Measurements from ENCODE around the gene FXR1.

DNA sequence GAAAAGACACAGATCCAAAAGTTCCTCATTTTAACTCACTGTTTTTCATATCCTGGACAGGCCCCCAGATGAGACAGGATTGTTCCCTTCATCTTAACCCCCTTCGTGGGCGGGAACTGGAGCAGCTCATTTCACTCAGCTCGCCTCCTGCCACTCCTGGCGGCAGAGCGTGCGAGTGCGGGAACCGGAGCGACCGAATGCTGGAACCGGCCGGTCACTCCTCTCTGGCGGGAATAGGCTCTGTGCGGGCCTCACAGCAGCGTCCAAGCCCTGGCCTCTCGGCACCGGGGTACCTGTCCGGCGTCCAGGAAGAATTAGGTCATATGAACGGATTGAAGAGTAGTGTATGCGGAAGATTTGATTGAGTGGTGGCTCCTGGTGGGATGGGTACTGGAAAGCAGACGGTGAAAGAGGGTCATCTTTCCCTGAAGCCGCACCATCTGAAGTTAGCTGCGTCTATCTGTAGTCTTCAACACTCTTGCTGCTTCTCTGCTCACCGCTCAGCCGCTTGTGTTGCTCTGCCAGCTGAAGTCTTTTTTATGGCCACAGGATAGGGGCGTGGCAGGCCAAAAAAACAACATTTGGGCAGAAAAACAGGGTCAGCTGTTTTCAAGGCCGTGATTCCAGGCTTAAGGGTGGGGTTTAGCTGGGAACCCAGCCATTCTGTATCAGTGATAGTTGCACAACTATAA is 42.3 kb upstream of the FXR1 start:
- no peak for TF ChIP-seq POLR2A (IDR thresholded peaks at IDR 0.05)
- TF ChIP-seq, protein P1, sequence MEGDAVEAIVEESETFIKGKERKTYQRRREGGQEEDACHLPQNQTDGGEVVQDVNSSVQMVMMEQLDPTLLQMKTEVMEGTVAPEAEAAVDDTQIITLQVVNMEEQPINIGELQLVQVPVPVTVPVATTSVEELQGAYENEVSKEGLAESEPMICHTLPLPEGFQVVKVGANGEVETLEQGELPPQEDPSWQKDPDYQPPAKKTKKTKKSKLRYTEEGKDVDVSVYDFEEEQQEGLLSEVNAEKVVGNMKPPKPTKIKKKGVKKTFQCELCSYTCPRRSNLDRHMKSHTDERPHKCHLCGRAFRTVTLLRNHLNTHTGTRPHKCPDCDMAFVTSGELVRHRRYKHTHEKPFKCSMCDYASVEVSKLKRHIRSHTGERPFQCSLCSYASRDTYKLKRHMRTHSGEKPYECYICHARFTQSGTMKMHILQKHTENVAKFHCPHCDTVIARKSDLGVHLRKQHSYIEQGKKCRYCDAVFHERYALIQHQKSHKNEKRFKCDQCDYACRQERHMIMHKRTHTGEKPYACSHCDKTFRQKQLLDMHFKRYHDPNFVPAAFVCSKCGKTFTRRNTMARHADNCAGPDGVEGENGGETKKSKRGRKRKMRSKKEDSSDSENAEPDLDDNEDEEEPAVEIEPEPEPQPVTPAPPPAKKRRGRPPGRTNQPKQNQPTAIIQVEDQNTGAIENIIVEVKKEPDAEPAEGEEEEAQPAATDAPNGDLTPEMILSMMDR (IDR thresholded peaks at IDR 0.05): no peak
